ENCODE measurements around the gene ZNF521.
"Not testable (repeated sequence)": the region's sequence is repeated elsewhere in the genome, so short reads cannot be mapped to it uniquely, and the experiment has no call there.

ZNF521 gene

GRCh38 chr18:25043104-25043503 is 308.9 kb downstream of the ZNF521 start:
- in situ Hi-C loops (cut with MboI; ENCODE audit: low sequenced_read_pairs): no loop called here

- in situ Hi-C loops (cut with MboI; ENCODE audit: low sequenced_read_pairs): no loop called here
Observed at GRCh38 chr18:25042641-25043051, 309.3 kb downstream of the ZNF521 start.

GRCh38 chr18:25039781-25040180 is 312.2 kb downstream of the ZNF521 start:
- in situ Hi-C loops (cut with MboI; ENCODE audit: low sequenced_read_pairs): no loop called here

- in situ Hi-C loops (cut with MboI; ENCODE audit: low sequenced_read_pairs): no loop called here
Observed at GRCh38 chr18:25038261-25038660, 313.7 kb downstream of the ZNF521 start.

DNA sequence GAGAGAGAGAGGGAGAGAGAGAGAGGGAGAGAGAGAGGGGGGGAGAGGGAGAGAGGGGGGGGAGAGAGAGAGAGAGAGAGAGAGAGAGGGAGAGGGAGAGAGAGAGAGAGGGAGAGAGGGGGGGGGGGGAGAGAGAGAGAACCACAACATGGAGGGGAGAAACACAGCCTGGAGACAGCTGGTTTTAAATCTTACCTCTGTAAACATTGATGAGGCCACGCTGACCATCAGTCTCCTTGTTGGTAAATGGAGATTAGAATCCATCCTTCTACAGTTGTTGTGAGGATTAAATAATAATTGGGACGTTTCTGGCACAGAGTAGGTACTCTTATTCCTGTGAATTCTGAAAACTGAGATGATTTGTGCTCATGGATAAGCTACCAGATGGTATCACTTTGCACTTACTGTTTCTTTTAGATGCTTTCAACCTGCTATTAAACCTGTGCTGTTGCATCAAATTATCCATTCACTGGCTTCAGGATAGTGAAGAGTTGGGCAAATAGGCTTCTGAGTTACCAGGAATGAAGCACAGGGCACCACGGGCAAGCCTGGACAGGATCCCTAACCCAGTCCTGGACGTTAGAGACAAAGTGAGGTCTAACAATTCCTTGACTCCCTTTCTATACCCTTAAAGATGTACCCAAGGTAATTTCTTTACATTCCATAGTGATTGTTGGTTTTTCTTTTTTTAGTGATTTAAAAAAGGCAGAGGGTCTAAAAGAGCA is 318.1 kb downstream of the ZNF521 start:
- in situ Hi-C loops (cut with MboI; ENCODE audit: low sequenced_read_pairs): no loop called here

DNA sequence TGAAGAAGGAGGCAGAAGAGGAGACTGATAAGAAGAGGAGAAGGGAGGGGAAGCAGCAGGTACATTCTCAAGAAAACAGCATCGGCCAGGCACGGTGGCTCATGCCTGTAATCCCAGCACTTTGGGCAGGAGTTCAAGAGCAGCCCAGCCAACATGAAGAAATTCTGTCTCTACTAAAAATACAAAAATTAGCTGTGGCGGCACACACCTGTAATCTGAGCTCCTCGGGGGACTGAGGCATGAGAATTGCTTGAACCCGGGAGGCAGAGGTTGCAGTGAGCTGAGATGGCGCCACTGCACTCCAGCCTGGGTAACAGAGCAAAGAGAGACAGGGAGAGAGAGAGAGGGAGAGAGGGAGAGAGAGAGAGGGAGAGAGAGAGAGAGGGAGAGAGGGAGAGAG is 318.8 kb downstream of the ZNF521 start:
- in situ Hi-C loops (cut with MboI; ENCODE audit: low sequenced_read_pairs): not testable (repeated sequence)

DNA sequence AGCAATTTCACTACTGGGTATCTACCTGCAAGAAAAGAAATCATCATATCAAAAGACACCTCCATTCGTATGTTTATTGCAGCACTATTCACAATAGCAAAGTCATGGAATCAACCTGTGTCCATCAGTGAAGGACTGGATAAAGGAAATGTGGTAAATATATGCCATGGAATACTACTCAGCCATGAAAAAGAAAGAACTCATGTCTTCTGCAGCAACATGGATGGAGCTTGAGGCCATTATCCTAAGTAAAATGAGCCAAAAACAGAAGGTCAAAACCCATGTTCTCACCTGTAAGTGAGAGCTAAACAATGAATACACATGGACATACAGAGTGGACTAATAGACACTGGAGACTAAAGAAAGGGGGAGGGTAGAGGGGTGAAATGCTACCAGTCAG is 322.2 kb downstream of the ZNF521 start:
- in situ Hi-C loops (cut with MboI; ENCODE audit: low sequenced_read_pairs): no loop called here

DNA sequence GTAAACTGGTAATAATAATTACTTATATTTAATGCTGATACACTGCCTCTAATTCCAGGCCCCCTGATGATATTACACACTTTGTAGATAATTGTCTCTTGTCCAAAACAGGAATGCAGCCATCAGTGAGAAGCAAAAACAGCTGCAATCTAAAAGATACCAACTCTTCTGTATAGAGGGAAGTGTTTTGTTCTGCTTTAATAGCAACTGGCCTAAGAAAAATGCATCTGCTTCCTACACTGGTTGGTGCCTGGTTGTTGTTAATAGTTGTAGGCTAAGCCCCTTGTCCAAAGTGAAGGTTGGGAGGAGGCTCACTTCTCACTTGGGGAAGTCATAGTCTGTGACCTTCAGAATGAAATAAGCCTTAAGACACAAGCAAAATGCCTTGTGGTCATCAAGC is 332.0 kb downstream of the ZNF521 start:
- in situ Hi-C loops (cut with MboI; ENCODE audit: low sequenced_read_pairs): no loop called here

GRCh38 chr18:25019086-25019860 is 332.7 kb downstream of the ZNF521 start:
- in situ Hi-C loops (cut with MboI; ENCODE audit: low sequenced_read_pairs): no loop called here

- in situ Hi-C loops (cut with MboI; ENCODE audit: low sequenced_read_pairs): no loop called here
Observed at GRCh38 chr18:25016666-25017065, 335.3 kb downstream of the ZNF521 start.

DNA sequence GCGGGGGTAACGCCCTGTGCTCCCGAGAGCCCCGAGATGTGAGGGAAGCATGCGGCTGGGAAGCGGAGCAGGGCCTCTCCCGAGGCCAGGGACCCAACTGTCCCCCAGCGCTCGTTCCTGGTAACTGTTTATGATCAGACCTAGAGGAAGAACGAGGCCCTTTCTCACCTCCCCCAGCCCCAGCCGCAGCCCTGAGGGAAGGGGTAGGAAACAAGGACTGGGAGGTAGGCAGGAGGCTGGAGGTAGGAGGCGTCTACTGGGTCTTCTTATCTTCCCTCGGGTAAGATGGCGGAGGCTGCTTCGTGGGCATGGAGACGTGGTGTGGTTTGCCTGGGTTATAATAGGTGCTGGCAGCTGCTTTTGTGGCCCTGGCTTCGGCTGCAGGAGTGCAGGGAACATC is 335.8 kb downstream of the ZNF521 start:
- in situ Hi-C loops (cut with MboI; ENCODE audit: low sequenced_read_pairs): no loop called here
